GM19328 (cell line): ENCODE results near the gene PSMD6.
A peak's percentile ranks its signal among the peaks of the same experiment; 100 is the strongest.

Experiments used
- ATAC-seq: cut with Tn5 transposase; IDR thresholded peaks from one replicate; pipeline ENCODE4 v1.9.1; 2021; ENCODE audit warnings: mild to moderate bottlenecking, moderate library complexity; ENCODE audit not compliant: unreplicated experiment

PSMD6 gene

GRCh38 chr3:64046996-64047594 is 23.8 kb upstream of the PSMD6 start:
- no peak for ATAC-seq

- no peak for ATAC-seq
Observed at GRCh38 chr3:64046592-64046991, 23.3 kb upstream of the PSMD6 start.

DNA sequence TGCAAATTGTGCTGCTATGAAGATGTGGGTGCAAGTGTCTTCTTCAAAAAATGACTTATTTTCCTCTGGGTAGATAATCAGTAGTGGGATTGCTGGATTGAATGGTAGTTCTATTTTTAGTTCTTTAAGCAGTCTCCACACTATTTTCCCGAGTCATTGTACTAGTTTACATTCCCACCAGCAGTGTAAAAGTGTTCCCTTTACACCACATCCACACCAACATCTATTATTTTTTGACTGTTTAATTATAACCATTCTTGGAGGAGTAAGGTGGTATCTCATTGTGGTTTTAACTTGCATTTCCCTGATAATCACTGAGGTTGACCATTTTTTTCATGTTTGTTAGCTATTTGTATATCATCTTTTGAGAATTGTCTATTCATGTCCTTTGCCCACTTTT is 19.7 kb upstream of the PSMD6 start:
- no peak for ATAC-seq

DNA sequence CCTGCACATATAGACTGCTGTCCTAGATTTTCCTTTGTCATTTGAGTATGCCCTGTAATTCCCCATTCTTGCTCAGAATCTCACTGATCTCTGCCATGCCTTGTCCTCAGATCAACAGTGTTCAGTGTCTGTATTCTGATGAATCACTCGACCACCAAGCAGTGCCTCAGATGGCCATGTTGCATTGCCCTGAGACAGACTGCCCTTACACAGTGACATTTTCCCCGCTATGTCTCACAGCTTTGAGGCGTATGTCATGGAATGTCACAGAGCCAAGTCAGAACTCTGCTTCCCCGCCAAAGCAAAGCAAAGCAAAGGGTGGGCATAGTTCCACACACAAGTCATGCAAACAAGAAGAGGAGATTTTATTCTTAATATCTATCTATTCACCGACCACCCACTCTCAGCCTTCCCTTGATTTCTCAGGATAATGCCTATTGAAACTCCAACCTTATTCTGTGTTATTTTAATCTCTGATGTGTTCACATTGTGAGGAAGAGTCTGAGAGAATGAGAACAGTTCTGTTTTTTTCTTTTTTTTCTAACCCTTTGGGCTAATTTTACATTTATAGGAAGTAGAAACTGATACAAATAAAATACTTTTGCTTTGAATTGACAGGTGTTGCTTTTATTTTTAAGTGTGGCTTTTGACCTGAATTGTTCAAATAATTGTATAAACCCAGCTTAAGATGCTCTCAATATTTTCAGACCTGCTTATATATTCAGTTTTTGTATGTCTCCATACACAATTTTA is 16.9 kb upstream of the PSMD6 start:
- ATAC-seq: no peak

- ATAC-seq: no peak
Observed at GRCh38 chr3:64039332-64039731, 16.0 kb upstream of the PSMD6 start.

GRCh38 chr3:64038253-64038767 is 15.0 kb upstream of the PSMD6 start:
- ATAC-seq: no peak

DNA sequence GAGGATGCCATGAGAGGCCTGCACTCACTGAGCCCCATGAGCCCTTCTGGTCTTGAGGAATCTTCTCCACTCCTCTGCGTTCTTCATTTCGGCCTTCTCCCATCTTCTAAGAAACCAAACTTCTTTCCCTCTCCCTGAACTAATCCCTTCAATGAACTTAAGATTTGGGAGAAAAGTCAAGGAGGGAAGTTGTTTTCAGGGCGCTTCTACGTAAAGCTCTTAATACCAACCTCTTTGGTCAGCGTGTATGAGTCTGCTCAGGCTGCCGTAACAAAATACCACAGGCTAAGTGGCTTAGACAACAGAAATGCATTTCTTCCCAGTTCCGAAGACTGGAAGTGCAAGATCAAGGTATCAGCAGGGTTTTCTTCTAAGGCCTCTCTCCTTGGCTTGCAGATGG is 13.8 kb upstream of the PSMD6 start:
- no peak for ATAC-seq

GRCh38 chr3:64033069-64033468 is 9.8 kb upstream of the PSMD6 start:
- no peak for ATAC-seq

- ATAC-seq: no peak
Observed at GRCh38 chr3:64031540-64032508, 8.5 kb upstream of the PSMD6 start.

GRCh38 chr3:64030741-64031140 is 7.4 kb upstream of the PSMD6 start:
- ATAC-seq: peak; percentile 97

GRCh38 chr3:64029287-64029686 is 6.0 kb upstream of the PSMD6 start:
- no peak for ATAC-seq

GRCh38 chr3:64028754-64029153 is 5.5 kb upstream of the PSMD6 start:
- no peak for ATAC-seq

DNA sequence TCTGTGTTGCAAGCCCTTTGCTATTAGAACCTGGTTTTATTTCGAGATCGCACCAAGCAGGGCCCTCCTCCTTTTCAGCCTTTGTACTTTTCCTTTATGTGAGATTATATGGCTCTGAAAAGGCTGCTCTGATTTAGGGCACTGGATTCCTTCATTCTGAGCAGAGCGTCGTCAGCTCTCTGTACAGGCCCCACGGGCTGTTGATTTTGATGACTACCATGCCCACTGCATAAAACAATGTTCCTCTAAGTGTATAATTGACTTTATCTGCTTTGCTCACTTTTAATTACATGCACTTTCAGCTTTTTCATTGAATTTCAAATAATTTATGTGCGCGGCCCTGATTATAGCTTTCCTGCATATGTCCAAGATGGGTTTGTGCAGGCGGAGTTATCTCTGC is 4.4 kb upstream of the PSMD6 start:
- no peak for ATAC-seq

- ATAC-seq: no peak
Observed at GRCh38 chr3:64026346-64026745, 3.1 kb upstream of the PSMD6 start.

- ATAC-seq: no peak
Observed at GRCh38 chr3:64023861-64024223, 548 bp upstream of the PSMD6 start.

DNA sequence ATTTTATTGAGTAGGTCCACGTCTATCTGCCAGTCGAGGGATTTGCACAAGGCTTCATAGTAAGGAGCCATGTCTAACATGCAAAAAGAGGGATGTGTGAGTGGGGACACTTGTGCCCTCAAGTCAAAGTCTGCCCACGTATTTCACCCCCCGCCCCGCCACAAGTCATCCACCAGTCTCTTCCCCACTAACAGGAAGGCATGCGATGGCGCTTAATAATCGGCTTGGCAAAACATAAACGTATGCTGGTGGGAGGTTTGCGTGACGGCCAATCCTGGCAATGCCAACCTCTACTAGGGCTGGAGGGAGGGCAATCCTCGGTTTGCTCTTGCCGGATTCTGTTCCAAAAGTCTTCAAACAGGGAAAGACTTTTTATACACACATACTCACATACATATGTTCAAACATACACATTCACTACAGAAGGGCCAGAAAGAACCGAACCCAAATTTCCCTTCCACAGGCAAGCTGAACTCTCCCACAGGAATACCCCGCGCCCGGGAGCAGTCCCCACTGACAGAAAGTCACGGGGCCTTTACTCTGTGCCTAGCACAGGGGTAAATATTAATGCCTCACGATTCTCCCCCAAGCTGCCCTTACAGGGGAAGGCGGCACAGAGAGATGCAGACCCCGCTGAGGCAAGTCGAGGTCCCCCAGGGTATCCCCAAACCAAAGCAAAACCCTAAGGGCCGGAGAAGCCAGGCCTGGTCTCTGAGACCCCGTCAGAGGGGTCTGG is 675 bp downstream of the PSMD6 start:
- peak; percentile 8 for ATAC-seq

GRCh38 chr3:64021922-64022321 is 1.4 kb downstream of the PSMD6 start:
- no peak for ATAC-seq

DNA sequence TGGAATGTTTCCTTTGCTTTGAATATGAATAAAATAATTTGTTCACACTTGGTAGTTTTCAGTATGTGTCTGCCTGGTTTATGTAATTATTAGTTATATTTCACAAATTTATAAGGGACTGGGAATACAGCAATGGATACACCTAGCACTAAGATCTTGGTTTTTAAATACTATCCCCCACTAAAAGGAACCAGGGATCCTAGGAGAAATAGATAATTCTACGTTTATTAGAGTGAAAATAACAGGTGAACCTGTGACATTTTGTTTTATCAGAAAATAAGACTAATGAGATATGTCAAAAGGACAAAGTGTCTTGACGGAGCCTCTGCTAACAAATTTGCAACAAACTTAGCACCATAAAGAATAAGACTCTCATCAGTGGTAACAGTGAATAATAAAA is 3.4 kb downstream of the PSMD6 start:
- ATAC-seq: no peak

GRCh38 chr3:64019271-64019670 is 4.0 kb downstream of the PSMD6 start:
- ATAC-seq: no peak

- ATAC-seq: no peak
Observed at GRCh38 chr3:64016941-64017620, 6.2 kb downstream of the PSMD6 start.
